ENCODE data around the gene SLC16A3.
A peak's percentile ranks its signal among the peaks of the same experiment; 100 is the strongest.

SLC16A3 gene

DNA sequence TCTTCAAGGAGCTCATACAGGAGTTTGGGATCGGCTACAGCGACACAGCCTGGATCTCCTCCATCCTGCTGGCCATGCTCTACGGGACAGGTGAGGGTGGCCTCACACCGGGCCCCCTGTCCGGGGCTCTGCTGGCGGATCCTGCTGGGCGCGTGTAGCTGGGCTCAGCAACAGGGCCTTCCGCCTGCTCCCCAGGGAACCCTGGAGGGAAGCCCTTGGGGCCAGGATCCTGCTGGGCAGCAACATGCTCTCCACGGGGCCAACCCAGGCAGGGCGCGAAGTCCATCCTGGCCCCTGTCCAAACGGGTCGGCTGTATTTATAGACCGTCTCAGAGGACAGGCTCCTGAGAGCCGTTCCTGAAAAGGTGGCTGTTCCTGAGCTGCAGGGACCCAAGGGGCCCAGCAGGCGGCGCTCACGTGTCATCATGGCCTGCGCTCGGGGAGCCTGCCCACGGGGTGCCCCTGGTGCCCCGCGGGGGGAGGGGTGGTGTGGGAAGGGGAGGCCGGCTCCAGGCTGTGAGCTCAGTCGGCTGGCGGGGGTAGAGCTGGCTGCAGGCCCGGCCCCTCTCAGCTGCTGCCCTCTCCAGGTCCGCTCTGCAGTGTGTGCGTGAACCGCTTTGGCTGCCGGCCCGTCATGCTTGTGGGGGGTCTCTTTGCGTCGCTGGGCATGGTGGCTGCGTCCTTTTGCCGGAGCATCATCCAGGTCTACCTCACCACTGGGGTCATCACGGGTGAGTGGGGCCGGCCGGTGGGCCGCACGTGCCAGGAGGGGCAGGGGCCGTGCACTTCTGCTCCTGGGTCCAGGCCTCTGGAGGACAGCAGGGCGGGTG, 7.5 kb downstream of the SLC16A3 start:
- DNase-seq (ENCODE audit: low spot score), result peak; percentile 90

DNA sequence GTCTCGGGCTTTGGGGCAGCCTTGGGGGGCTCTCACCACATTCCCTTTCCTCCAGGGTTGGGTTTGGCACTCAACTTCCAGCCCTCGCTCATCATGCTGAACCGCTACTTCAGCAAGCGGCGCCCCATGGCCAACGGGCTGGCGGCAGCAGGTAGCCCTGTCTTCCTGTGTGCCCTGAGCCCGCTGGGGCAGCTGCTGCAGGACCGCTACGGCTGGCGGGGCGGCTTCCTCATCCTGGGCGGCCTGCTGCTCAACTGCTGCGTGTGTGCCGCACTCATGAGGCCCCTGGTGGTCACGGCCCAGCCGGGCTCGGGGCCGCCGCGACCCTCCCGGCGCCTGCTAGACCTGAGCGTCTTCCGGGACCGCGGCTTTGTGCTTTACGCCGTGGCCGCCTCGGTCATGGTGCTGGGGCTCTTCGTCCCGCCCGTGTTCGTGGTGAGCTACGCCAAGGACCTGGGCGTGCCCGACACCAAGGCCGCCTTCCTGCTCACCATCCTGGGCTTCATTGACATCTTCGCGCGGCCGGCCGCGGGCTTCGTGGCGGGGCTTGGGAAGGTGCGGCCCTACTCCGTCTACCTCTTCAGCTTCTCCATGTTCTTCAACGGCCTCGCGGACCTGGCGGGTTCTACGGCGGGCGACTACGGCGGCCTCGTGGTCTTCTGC, 8.4 kb downstream of the SLC16A3 start:
- DNase-seq (ENCODE audit: low spot score), result no peak

DNA sequence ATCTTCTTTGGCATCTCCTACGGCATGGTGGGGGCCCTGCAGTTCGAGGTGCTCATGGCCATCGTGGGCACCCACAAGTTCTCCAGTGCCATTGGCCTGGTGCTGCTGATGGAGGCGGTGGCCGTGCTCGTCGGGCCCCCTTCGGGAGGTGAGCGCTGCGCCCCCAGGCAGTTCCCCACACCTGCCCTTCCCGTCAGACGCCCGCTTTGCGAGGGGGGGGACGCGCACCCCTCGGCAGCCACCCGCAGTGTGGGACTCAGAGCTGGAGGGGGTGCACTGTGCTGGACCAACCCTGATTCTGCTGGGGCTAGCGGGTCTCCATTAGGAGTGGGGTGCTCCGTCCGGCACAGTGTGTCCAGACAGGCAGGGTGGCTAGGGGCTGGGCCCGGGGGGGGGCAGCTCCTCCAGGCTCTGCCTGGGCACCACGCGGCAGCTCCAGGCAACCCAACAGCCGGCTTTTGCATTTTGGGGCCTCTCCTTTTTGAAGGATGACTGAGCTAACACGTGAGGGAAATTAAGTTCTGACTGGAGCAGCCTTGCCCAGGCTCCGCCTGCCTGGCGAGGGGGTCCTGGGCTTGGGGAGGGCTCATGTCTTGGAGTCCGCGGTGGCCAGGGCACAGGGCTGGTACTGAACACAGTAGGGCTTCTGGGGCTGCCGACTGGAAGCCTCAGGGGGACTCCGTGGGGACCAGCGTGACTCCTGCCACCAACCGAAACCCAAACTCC, 9.1 kb downstream of the SLC16A3 start:
- DNase-seq (ENCODE audit: low spot score), result no peak

DNA sequence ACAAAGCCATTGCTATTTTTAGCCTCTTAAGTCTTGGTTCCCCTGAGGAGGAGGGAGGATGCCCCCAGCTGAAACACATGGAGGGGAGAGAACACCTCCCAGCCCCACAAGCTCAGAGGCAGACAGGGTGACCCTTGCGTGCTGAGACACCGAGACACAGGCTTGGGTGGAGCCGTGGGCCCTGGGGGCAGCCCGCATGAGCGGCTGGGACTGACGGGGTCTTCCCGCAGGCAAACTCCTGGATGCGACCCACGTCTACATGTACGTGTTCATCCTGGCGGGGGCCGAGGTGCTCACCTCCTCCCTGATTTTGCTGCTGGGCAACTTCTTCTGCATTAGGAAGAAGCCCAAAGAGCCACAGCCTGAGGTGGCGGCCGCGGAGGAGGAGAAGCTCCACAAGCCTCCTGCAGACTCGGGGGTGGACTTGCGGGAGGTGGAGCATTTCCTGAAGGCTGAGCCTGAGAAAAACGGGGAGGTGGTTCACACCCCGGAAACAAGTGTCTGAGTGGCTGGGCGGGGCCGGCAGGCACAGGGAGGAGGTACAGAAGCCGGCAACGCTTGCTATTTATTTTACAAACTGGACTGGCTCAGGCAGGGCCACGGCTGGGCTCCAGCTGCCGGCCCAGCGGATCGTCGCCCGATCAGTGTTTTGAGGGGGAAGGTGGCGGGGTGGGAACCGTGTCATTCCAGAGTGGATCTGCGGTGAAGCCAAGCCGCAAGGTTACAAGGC, 9.8 kb downstream of the SLC16A3 start:
- no peak for DNase-seq (ENCODE audit: low spot score)

DNA sequence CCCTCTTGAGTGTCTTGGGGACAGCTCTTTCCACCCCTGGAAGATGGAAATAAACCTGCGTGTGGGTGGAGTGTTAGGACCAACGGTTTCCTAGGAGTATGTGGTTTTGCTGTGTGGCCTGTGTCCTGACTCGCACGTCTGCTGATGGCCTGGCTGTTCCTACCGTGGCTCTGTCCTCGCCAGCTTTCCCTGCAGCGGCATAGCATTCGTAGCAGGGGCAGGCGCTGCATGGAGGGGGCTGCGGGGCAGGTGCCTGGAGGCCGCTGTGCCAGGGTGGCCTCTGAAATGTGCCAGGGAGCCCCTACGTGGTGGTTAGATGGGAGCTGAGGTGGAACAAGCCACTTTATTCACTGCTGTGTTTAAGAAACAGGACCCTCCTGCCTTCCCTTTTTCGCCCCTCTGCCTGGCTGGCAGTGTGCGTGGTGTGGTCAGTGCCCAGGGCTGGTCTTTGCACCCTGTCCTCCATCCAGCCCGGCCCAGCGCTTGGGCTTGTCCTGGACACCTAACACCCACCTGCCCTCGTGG, 10.6 kb downstream of the SLC16A3 start:
- no peak for DNase-seq (ENCODE audit: low spot score)

DNA sequence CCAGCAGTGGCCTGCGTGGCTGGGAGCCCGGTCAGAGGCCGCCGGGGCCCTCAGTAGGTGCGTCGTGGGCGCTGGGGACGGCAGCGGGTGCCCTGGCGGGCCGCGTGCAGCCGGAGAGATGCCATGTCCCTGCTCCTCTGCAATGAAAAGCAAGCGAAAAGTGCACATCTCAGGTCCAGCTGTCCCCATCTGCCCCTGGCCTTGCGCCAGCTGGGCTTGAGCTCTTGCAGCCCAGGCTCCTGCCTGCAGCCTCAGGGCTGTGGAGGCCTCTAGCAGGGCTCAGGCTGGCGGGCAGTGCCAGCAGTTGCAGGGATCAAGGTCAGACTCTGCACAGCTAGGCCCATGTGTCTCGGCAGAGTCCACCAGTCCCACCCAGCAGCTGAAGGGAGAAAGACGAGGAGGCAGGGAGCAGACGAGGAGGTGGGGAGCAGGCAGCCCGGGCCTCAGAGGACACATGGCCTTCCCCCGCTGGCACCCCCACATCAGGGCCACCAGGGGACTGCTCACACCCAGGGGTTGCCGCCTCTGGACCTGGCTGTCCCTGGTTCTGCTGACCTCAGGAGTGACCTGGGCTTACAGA, 11.2 kb downstream of the SLC16A3 start:
- DNase-seq (ENCODE audit: low spot score), result no peak

DNA sequence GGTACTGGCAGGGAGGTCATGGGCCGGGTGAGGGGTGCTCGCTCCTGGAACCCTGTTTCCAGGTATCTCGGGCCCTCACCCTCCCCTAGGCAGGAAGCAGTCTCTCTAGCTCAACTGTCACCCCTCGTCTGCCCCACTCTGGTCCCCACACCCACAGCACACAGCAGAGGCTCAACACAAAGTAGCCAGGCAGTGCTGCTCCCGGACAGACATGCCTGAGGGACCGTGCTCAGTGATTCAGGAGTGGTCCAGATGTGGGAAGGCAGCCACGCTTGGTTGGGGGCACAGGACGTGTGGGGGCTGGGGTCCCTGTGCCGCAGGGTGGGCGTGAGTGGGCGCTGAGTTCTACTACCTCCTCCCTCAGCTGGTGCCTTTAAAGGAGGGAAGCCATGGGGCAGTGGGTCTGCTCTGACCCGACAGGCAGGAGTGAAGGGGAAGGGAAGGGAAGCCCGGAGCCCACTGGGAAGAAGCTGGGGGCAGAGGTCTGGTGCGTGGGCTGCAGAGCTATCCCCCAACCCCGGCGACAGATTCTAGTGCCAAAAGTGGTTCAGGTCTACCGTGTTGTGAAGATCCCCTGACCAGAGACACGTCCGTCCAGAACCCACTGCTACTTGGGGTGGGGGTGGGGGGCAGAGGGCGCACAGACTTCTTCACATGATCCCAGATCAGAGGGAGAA, 11.8 kb downstream of the SLC16A3 start:
- DNase-seq (ENCODE audit: low spot score), result no peak

DNA sequence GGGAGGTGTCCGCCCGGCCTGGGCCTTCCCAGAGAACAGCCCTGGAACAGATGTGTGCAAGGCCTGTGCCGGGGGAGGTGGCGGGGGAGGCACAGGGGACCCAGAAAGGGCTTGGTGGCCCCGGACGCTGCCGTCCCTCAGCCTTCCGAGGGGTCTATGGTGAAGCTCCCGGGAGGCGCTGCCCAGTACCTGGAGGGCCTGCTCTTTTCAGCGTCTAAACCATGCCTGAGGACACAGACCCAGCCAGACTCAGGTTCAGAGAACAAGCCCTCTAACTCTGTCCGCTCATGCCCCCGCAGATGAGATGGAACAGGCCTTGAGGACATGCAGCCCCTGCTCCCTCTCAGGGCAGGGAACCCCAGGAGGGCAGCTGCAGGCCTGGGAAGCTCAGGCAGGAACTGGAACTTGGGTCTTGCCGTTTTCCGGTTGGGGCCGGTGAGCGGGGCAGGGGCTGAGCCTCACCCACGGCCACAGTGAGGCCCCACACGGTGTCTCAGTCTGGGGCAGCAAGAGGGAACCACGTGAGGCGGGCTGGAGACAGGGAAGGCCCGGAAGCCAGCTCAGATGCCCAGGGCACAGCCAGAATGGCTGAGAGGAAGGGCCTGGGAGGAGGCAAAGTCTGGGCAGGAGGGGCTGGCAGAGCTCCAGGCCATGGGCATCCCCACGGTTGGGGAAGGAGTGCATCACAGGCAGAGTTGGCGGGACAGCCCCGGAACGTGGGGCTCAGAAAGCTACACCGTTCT, 12.5 kb downstream of the SLC16A3 start:
- no peak for DNase-seq (ENCODE audit: low spot score)

DNA sequence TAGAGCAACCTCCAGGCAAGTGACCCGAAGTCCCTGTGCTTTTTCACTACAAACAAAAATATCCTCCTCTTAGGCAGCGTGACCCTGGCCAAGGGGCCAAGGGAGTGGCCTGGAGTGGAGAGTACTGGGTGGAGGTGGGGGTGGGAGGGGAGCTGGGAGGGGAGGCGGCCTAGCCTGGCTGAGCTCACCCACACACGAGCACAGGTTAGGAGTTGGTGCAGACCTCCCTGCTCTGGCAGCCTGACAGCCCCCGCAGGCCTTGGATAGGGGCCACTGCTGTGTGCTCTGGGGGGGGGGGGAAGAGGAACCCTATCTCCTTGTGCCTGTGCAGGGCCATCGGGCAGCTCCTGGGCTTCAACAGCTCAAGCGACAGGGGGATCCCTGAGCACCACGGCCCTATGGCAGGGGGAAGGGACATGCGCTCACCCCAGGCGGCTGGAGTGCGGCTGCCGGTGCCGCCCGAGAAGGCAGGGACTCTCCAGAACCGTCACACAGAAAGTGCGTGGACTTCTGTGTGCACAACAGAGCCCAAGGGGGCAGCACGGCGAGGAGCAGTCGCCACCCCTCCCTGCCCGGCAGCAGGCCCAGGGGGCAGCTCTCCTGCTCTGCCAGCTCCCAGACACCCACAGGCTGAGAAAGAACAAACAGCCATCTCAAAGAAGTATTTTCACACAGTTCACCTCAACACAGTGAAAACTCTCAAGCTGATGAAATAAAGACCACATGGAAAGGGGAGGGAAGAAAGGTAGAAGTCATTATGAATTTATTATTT, 13.3 kb downstream of the SLC16A3 start:
- DNase-seq (ENCODE audit: low spot score), result no peak

DNA sequence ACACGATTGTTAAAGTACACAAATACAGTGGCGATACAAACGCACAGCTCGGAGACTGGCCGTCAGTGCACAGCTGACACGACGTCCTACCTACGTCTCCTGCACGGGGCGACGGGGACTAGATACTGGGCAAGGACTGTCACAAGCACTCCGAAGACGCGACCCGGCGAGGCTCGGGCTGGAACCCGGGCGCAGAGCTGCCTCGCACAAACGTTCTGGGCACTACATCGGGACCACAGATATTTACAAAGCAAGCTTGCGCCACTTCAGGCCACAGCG, 13.8 kb downstream of the SLC16A3 start:
- no peak for DNase-seq (ENCODE audit: low spot score)

DNA sequence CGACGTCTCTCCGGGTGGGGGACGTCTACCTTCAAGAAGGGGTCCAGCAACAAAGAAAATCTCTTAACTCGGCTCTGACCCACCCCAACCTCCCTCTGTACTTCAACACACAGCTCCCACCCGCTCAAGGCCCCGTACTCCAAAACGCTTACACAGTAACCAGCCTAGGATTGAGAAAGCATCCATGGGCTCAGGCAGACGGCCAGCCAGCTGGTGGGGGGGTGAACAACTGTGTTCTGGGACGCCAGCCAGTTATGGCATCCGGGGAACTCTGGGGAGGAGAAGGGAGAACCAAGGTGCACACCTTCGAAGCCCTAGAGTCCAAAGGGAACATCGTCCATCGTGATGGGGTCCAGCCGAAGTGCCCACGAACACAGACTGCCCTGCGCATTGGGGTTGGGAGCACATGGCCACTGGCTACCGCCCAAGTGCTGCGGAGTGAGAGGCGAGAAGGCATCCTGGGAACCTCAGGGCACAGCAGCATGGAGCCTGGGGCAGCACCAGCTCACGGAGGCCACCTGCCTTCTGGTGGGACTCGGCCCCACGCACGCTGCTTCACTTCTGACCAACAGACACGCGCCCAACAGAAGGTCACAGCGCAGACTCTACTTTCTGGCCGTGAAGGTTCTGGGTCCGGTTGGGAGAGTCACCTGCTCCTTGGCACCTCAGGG, 14.3 kb downstream of the SLC16A3 start:
- DNase-seq (ENCODE audit: low spot score), result no peak

DNA sequence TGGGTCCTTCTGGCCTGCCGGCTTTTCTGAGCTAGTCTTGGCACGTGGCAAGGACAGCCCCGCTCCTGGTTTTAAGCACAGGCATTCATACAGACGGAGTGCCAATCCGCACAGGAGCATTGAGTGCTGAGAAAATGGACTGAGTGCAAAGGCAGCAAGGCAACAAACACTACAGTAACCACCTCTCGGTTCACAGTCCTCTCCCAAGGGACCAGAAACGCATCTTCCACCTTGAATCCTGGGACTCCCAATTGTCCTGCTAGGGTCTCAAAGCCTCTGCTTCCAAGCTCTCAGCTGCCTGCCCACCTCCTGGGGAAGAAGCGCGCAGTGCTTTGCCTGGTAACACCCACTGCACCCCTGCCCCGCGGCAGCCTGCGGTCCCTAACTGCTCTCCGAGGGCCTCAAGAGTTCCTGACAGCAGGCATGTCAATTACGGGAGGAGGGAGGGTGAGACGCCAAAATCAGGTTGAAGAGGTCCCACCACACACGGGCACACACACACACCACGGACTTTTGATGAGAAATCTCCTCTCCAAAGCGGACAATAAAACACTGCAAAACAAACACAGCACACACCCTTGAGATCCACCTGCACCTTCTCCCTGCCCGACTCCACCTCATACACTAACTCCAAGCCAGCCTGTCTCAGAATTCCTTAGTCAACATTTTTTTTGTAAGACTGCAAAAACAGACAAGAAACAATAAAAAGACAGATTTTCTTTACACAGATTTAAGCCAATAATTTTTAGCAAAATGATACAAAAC, 15.0 kb downstream of the SLC16A3 start:
- DNase-seq (ENCODE audit: low spot score), result no peak

DNA sequence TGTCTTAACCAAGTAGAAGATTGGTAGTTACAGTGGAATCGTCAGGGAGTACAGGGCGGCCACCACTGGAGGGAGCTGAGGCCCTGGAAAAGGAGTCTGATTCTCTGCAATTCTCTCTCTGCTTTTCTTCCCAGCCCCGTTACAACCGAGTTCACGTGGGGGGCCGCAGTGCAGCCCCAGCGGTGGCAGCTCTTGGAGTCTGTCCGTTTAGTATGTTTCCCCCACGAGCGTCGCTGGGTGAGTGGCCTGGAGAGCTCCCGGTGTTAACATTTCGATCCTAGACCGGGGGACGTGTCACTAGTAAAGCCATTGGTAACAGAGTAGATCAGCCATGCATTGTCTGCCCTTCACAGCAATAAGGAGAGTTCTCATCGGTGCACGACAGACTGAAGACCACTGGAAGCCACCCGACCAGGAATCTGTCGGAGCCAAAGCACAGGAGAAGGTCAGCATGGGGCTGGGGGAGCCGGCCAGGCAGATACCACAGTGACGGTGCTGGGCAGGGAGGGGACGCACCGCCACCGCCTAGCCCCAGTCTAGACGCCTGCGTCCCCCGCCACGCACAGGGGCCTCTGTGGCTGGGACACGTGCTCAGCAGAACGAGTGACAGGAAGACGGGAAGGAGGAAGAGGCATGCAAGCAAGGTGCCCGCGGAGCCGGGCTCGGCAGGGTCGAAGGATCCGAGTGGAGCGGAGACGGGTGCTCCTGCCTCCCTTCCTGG, 15.7 kb downstream of the SLC16A3 start:
- DNase-seq (ENCODE audit: low spot score), result no peak

DNA sequence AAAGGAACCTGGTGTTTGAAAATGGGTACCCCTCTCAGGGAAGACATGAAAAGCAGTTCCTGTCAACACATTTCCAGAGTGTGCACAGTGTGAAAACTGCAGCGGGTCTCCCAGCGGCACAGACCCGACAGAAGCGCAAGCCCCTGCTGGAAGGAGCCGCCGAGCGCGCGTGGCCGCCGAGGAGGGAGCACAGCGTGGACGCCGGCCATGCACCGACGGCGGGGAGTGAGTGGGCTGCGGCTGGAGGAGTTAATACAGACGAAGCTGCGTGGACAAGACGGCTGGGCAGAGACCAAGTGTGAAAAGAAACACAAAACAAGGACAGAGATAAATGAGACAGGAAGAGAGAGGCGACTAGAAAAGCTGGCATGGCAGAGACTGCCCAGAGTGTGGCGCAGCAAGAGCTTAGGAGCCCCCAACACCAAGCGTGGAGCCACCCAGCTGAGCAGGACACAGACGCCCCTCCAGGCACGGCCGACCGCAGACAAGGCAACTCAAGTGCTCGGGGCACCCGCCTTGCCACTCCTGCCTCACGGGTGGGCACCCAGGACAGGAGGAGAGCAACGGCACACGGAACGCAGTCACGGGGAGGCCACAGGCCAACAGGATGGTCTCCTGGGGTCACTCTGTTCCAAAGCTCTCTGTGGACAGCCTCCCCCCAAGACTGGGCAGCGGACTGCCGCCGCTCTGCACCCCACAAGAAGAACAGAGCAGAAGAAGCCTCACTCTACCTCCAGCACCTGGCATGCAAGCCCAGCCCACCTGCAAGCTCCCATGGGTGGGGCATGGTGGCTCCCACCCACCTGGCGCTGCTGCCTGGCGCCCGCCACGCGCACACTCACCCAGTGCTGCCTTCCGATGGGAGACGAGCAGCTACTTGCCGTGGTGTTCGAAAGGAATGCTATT, 16.5 kb downstream of the SLC16A3 start:
- DNase-seq (ENCODE audit: low spot score), result no peak

DNA sequence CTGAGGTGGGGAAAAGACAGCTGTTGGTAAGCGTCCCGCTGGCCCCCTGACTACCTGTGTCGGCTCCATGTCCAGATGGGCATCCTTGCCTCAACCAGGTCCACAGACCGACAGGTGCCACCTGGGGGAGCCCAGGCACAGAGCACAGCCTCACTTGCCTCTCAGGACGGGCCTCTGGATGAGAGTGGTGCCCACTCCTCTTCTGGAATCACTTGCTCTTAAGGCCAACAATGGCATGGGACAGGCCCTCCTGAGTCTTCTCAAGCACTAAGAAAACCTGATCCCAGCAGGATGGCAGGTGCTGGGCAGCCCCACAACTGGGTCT, 17.2 kb downstream of the SLC16A3 start:
- DNase-seq (ENCODE audit: low spot score), result no peak

DNA sequence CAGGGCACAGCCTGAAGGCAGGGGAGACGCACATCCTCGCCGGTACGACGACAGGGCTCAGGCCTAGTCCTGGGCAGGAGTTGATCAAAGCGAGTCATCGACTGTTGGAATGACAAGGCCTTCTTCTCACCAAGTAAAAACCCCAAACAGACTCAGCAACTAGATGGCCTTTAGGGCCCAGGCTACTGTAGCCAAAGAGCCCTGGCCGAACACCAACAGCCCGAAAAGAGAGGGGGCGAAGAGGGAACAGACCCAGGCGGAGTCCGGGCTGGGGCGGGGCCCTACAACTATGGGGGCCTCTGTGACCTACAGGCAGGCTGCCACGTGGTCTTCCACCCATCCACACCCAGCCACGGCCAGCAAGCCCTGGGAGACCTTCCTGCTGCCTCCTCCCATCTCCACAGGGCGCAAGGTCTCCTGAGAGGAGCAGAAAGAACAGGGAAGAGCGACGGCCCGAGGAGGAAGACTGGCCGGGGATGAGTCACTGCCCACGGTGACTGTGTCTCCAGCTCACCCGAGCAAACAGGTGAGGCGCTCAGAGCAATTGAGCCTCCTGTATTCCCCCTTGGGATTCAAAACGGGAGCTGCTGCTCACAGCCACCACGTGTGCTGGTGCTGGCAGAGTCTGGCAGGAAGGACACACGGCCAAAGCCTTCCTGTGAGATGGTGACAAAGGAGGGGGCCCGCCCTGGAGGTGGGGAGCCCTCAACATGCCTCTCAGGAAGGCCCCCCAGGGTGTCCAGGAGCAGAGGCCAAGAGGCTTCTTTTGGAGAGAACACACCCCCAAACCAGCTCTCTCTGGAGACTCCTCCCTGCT, 17.7 kb downstream of the SLC16A3 start:
- DNase-seq (ENCODE audit: low spot score), result no peak

Data from ecto neural progenitor cell (in vitro differentiated cells).